Measurements from ENCODE around the gene GLI3.

DNA sequence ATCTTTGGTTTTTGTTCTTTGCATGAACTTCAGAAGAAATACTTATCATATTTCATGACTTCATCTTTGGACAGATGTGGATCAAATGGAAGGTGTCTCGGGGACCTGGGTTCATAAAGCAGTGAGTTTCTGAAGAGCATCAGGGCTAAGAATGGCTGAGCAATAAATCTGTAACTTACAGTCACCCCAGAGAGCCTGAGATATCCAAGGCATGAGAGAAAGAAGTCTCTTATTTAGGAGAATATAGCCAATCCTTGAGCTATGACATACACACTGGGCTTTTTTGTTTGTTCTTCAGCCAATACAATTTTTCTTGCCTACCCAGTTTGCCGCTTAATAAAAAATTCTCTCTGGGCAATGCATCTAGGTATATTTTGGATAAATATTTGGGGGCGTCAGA lies 281.6 kb downstream of the GLI3 start:
- TF ChIP-seq, protein P1, sequence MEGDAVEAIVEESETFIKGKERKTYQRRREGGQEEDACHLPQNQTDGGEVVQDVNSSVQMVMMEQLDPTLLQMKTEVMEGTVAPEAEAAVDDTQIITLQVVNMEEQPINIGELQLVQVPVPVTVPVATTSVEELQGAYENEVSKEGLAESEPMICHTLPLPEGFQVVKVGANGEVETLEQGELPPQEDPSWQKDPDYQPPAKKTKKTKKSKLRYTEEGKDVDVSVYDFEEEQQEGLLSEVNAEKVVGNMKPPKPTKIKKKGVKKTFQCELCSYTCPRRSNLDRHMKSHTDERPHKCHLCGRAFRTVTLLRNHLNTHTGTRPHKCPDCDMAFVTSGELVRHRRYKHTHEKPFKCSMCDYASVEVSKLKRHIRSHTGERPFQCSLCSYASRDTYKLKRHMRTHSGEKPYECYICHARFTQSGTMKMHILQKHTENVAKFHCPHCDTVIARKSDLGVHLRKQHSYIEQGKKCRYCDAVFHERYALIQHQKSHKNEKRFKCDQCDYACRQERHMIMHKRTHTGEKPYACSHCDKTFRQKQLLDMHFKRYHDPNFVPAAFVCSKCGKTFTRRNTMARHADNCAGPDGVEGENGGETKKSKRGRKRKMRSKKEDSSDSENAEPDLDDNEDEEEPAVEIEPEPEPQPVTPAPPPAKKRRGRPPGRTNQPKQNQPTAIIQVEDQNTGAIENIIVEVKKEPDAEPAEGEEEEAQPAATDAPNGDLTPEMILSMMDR (IDR thresholded peaks at IDR 0.05): no peak
- TF ChIP-seq POLR2A (IDR thresholded peaks at IDR 0.05): no peak
